Prostate gland (tissue), 2 donors: ENCODE data around the gene LRRN3.

Experiments
- POLR2A ChIP-seq: fragments of 450-650 bp; IDR thresholded peaks from one replicate; pipeline ENCODE4 v1.6.1; 2016; ENCODE audit warnings: antibody characterized with exemption, mild to moderate bottlenecking
- TF ChIP-seq, protein P1 (sequence below), 4 experiments: fragments of 200-600 bp in 2 of 4; fragments of 450-650 bp in 2 of 4; sonication (generic) in 2 of 4; IDR thresholded peaks; 1 replicate in 3 of 4; 2 replicates in 1 of 4; pipeline ENCODE4 v1.5.1; 2016 to 2019; ENCODE audit warnings: antibody characterized with exemption in 4 of 4, mild to moderate bottlenecking in 2 of 4, moderate library complexity in 2 of 4

DNA sequence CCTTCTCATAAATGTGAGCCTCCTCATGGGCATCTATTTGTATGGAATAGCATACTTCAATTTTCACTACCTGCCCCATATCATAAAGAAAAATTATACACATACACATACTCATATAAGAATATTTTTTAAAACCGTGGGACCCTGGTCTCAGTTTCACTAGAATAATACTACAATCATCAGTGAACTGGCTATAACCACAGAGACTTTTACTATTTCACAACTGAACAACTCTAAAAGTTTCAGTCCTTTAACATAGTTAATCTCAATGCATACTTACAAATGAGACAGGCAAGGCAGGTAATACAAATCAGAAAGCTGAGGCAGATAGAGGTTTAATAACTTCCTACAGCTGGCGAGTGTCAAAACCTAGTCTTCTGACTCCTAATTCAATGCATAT lies 83.1 kb downstream of the LRRN3 start:
- TF ChIP-seq, protein P1, sequence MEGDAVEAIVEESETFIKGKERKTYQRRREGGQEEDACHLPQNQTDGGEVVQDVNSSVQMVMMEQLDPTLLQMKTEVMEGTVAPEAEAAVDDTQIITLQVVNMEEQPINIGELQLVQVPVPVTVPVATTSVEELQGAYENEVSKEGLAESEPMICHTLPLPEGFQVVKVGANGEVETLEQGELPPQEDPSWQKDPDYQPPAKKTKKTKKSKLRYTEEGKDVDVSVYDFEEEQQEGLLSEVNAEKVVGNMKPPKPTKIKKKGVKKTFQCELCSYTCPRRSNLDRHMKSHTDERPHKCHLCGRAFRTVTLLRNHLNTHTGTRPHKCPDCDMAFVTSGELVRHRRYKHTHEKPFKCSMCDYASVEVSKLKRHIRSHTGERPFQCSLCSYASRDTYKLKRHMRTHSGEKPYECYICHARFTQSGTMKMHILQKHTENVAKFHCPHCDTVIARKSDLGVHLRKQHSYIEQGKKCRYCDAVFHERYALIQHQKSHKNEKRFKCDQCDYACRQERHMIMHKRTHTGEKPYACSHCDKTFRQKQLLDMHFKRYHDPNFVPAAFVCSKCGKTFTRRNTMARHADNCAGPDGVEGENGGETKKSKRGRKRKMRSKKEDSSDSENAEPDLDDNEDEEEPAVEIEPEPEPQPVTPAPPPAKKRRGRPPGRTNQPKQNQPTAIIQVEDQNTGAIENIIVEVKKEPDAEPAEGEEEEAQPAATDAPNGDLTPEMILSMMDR (IDR thresholded peaks at IDR 0.05) = no peak
- no peak for TF ChIP-seq POLR2A
